K562 (cell line): ENCODE measurements around the gene AS3MT. TPM values are rescaled to one million over a fixed set of nuclear protein-coding genes. Genes with fewer than 3 reads are reported as not detected.

Experiments
- ATAC-seq: fragments of 200-7000 bp; cut with Tn5 transposase; 3 replicates; pipeline ENCODE4 v1.9.1; 2020; ENCODE audit warnings: moderate library complexity
- BruUV-seq: library from RNA; stranded (reverse); fragments of 400-500 nt; replicated peaks from 2 replicates; lab custom pipeline; 2021; lab: Mats Ljungman, UMichigan
- CTCF ChIA-PET: fragments of 300-600 bp; formaldehyde crosslinking; extraction: SDS; loops from one replicate; lab custom pipeline; 2021; ENCODE audit warnings: low intra/inter-chr PET ratio; lab: Yijun Ruan, JAX
- POLR2A ChIA-PET: fragments of 300-600, 350-650 bp; sonication (Branson Sonifier 250); formaldehyde crosslinking; extraction: SDS; loops from one replicate; lab custom pipeline; 2021; ENCODE audit warnings: antibody characterized with exemption, inconsistent platforms; lab: Yijun Ruan, JAX
- DNase-seq, 4 experiments: peaks; one replicate each; pipeline versions ENCODE4 v3.0.0 to v3.0.0-alpha.2; 2011 to 2018; ENCODE audit warnings: low spot score in 3 of 4, mixed read lengths in 3 of 4; ENCODE audit errors: extremely low read depth in 1 of 4
- FAIRE-seq: peaks from 2 replicates; lab custom pipeline; 2011; peaks lifted over from hg19 to GRCh38; lab: Jason Lieb, UNC
- H2AFZ ChIP-seq: 2 replicates; pipeline ENCODE4 v1.6.0; 2011; ENCODE audit warnings: low read depth, low read length, control low read depth, inconsistent platforms
- H3K27ac ChIP-seq: fragments of 200-600 bp; 3 replicates; pipeline ENCODE4 v1.8.0; 2011; ENCODE audit warnings: low read depth, mild to moderate bottlenecking, control low read depth, inconsistent platforms, low read length, moderate library complexity, mixed read lengths; ENCODE audit errors: extremely low read depth
- H3K27me3 ChIP-seq, 2 experiments: fragments of 300-600 bp in 1 of 2; 2 replicates in 1 of 2; 3 replicates in 1 of 2; pipeline versions ENCODE4 v1.6.0 to v1.8.0; 2011; ENCODE audit warnings: inconsistent platforms in 2 of 2, low read length in 2 of 2, mild to moderate bottlenecking in 1 of 2, mixed read lengths in 1 of 2, moderate library complexity in 1 of 2; ENCODE audit not compliant: control insufficient read depth in 2 of 2, insufficient read depth in 2 of 2
- H3K36me3 ChIP-seq: fragments of 300-600 bp; 3 replicates; pipeline ENCODE4 v1.8.0; 2011; ENCODE audit warnings: mild to moderate bottlenecking, low read length, inconsistent platforms; ENCODE audit not compliant: control insufficient read depth, insufficient read depth
- H3K4me1 ChIP-seq, 2 experiments: fragments of 200-600 bp in 1 of 2; replicated peaks in 1 of 2; 2 replicates in 1 of 2; 3 replicates in 1 of 2; pipeline versions ENCODE4 v1.5.1 to v1.8.0; 2011; ENCODE audit warnings: inconsistent platforms in 2 of 2, low read length in 2 of 2, mild to moderate bottlenecking in 1 of 2, mixed read lengths in 1 of 2, moderate library complexity in 1 of 2; ENCODE audit not compliant: control insufficient read depth in 2 of 2, insufficient read depth in 2 of 2
- H3K4me2 ChIP-seq: 2 replicates; pipeline ENCODE4 v1.6.1; 2011; ENCODE audit warnings: low read length, control low read depth, inconsistent platforms, mixed read lengths; ENCODE audit not compliant: insufficient read depth
- H3K4me3 ChIP-seq: fragments of 200-600 bp; sonication (generic), shearing (Covaris generic); 2 replicates; pipeline ENCODE4 v1.5.1; 2016; ENCODE audit warnings: control low read depth, inconsistent platforms
- H3K79me2 ChIP-seq: fragments of 200-600 bp; 3 replicates; pipeline ENCODE4 v1.8.0; 2011; ENCODE audit warnings: low read length, inconsistent platforms; ENCODE audit not compliant: control insufficient read depth, insufficient read depth
- H3K9ac ChIP-seq, 2 experiments: 2 replicates each; pipeline versions ENCODE4 v1.6.0 to v1.6.1; 2011; ENCODE audit warnings: low read depth in 2 of 2, low read length in 2 of 2, control low read depth in 1 of 2, inconsistent platforms in 1 of 2, mild to moderate bottlenecking in 1 of 2, mixed read lengths in 1 of 2; ENCODE audit not compliant: insufficient read depth in 1 of 2
- H3K9me1 ChIP-seq: one replicate; pipeline ENCODE4 v1.6.0; 2011; ENCODE audit warnings: inconsistent platforms, mild to moderate bottlenecking, low read length, moderate library complexity; ENCODE audit not compliant: control insufficient read depth, insufficient read depth
- H3K9me3 ChIP-seq: replicated peaks from 2 replicates; pipeline ENCODE4 v1.5.1; 2011; ENCODE audit warnings: low read depth, low read length, inconsistent platforms; ENCODE audit not compliant: control insufficient read depth, insufficient read depth
- H4K20me1 ChIP-seq: replicated peaks from 2 replicates; pipeline ENCODE4 v1.6.1; 2011; ENCODE audit warnings: low read length, inconsistent platforms, mixed read lengths; ENCODE audit not compliant: control insufficient read depth, insufficient read depth
- BCOR ChIP-seq: fragments of 450-650 bp; IDR thresholded peaks from 2 replicates; pipeline ENCODE4 v1.6.1; 2016
- BRD9 ChIP-seq: fragments of 450-650 bp; IDR thresholded peaks from 2 replicates; pipeline ENCODE4 v1.6.1; 2018; ENCODE audit warnings: low read depth; ENCODE audit not compliant: partially characterized antibody
- IRF1 ChIP-seq: sonication (generic); formaldehyde crosslinking; IDR thresholded peaks from 2 replicates; pipeline ENCODE4 v1.8.0; 2022; ENCODE audit warnings: missing genetic modification reagents, mild to moderate bottlenecking, borderline replicate concordance
- IRF2 ChIP-seq: sonication (generic); formaldehyde crosslinking; IDR thresholded peaks from 2 replicates; pipeline ENCODE4 v1.8.1; 2022; ENCODE audit warnings: mild to moderate bottlenecking, missing genetic modification reagents
- IRF9 ChIP-seq: fragments of 450-650 bp; IDR thresholded peaks from 2 replicates; pipeline ENCODE4 v1.6.1; 2016; ENCODE audit warnings: missing biosample characterization, missing genetic modification characterization
- KAT7 ChIP-seq: sonication (generic); formaldehyde crosslinking; IDR thresholded peaks from 2 replicates; pipeline ENCODE4 v1.8.0; 2022; ENCODE audit warnings: missing genetic modification reagents, mild to moderate bottlenecking, borderline replicate concordance
- KLF1 ChIP-seq: fragments of 450-650 bp; IDR thresholded peaks from 2 replicates; pipeline ENCODE4 v1.6.1; 2016; ENCODE audit warnings: missing genetic modification characterization, missing compliant biosample characterization
- MLLT1 ChIP-seq, 2 experiments: fragments of 450-650 bp; IDR thresholded peaks; 2 replicates each; pipeline ENCODE4 v1.6.1; 2016
- PCBP2 ChIP-seq: fragments of 200-400 bp; formaldehyde crosslinking; IDR thresholded peaks from 2 replicates; pipeline ENCODE4 v1.6.1; 2018; ENCODE audit warnings: low read length, low read depth, mild to moderate bottlenecking, moderate library complexity; ENCODE audit not compliant: poor library complexity, severe bottlenecking
- PHTF2 ChIP-seq: fragments of 250-450 bp; sonication (Bioruptor Pico); IDR thresholded peaks from 2 replicates; pipeline ENCODE4 v1.5.0; 2021; ENCODE audit warnings: mild to moderate bottlenecking
- RBM15 ChIP-seq: fragments of 200-400 bp; formaldehyde crosslinking; IDR thresholded peaks from 2 replicates; pipeline ENCODE4 v1.6.1; 2018; ENCODE audit warnings: mild to moderate bottlenecking, low read length, moderate library complexity; ENCODE audit not compliant: insufficient read depth
- RBM22 ChIP-seq: fragments of 200-400 bp; formaldehyde crosslinking; IDR thresholded peaks from 2 replicates; pipeline ENCODE4 v1.6.1; 2018; ENCODE audit warnings: low read length, low read depth; ENCODE audit not compliant: poor library complexity, severe bottlenecking
- RCOR1 ChIP-seq, 2 experiments: IDR thresholded peaks; 2 replicates each; pipeline ENCODE4 v1.6.1; 2012; ENCODE audit warnings: low read depth in 2 of 2, low read length in 2 of 2, borderline replicate concordance in 1 of 2, improper control_type of control experiment in 1 of 2
- RHOXF2B ChIP-seq: fragments of 250-450 bp; sonication (Bioruptor Pico); conservative IDR thresholded peaks from 2 replicates; pipeline ENCODE4 v1.5.1; 2021
- SUPT5H ChIP-seq: fragments of 450-650 bp; IDR thresholded peaks from 2 replicates; pipeline ENCODE4 v1.6.1; 2016
- TBP ChIP-seq: optimal IDR thresholded peaks from 2 replicates; pipeline ENCODE3; 2011; ENCODE audit warnings: low read depth, low read length, improper control_type of control experiment
- XRCC3 ChIP-seq: fragments of 450-650 bp; IDR thresholded peaks from 2 replicates; pipeline ENCODE4 v1.6.1; 2017; ENCODE audit warnings: mild to moderate bottlenecking, moderate library complexity
- ZBTB43 ChIP-seq: sonication (generic); formaldehyde crosslinking; IDR thresholded peaks from 2 replicates; pipeline ENCODE4 v1.8.0; 2023; ENCODE audit warnings: mild to moderate bottlenecking, missing genetic modification reagents
- ZFX ChIP-seq: sonication (generic); formaldehyde crosslinking; IDR thresholded peaks from 2 replicates; pipeline ENCODE4 v1.8.0; 2022; ENCODE audit warnings: mild to moderate bottlenecking, missing genetic modification reagents, moderate library complexity
- ZKSCAN3 ChIP-seq: fragments of 250-450 bp; sonication (Bioruptor Pico); IDR thresholded peaks from 2 replicates; pipeline ENCODE4 v1.4.0; 2020
- WGBS: fragments of 100-300 bp; shearing (Covaris generic); methylation state at CpG from one replicate; pipeline ENCODE4 v1.1.6; 2016; ENCODE audit warnings: low coverage, mixed read lengths; ENCODE audit not compliant: insufficient coverage; ENCODE audit errors: missing lambda C conversion rate; 5-methylcytosine and 5-hydroxymethylcytosine counted together
- in situ Hi-C: fragments of 300-500 bp; cut with MboI; formaldehyde crosslinking; loops from 4 replicates; pipeline ENCODE4 v1.15.0; 2018; ENCODE audit warnings: inconsistent platforms, mixed read lengths
- intact Hi-C: fragments of 100-400 bp; cut with micrococcal nuclease; formaldehyde crosslinking; loops from 2 replicates; pipeline ENCODE4 v1.14.2; 2022
- polyA plus RNA-seq, 8 experiments: library from polyadenylated mRNA; depleted of rRNA in 4 of 8; stranded (reverse) in 5 of 8; unstranded in 3 of 8; fragments of >200 nt; fragmentation: Nextera tagmentation in 2 of 8; fragmentation: Illumina TruSeq in 1 of 8; extraction: Ambion mirVana in 2 of 8; extraction: Trizol in 1 of 8; gene quantifications; 2 replicates each; pipeline versions ENCODE4 v1.2.1 to v1.2.3, GENCODE V29; 2011 to 2014; ENCODE audit warnings: inconsistent platforms in 1 of 8, missing spikeins in 1 of 8
- total RNA-seq, 7 experiments: library from RNA; depleted of rRNA in 6 of 7; stranded (reverse); fragments of >200 nt in 6 of 7; fragmentation: Illumina TruSeq in 2 of 7; extraction: Trizol in 2 of 7; gene quantifications; 2 replicates each; pipeline versions ENCODE4 v1.2.1 to v1.2.3, GENCODE V29; 2011 to 2021; ENCODE audit warnings: low replicate concordance in 1 of 7

The AS3MT gene
- total and polyA plus RNA-seq, 9 of the 15 experiments (the other 6 are each of a cell fraction or from before 2014, with no cell fraction given): 0.04 to 0.33 (median 0.19) TPM; not detected in 2

GRCh38 chr10:102941401-102941800 is 72.1 kb downstream of the AS3MT start:
- H3K4me1 ChIP-seq: peaks cover 3 to 4% of the 10 kb centered on the region in 2 experiments; a peak in 2 of 5 replicates
- no peaks in the 10 kb centered on the region for H3K9me3 ChIP-seq
- TF ChIP-seq RBM22 (no peak), TBP (no peak), BCOR (no peak), BRD9 (no peak), KAT7 (no peak), PCBP2 (no peak), SUPT5H (no peak), RCOR1 (IDR thresholded peaks at IDR 0.05; ENCODE audit: borderline replicate concordance in 1 of 2, low read depth in 2 of 2, low read length in 2 of 2) (no peak), IRF1 (no peak), MLLT1 (IDR thresholded peaks at IDR 0.05) (no peak), ZFX (CRISPR knock-in tag) (no peak), KLF1 (tag) (no peak), ZBTB43 (CRISPR knock-in tag) (no peak), RHOXF2B (CRISPR knock-in tag) (no peak), ZKSCAN3 (CRISPR knock-in tag) (no peak), IRF9 (tag) (no peak), IRF2 (CRISPR knock-in tag) (no peak), PHTF2 (no peak), XRCC3 (no peak), RBM15 (no peak)
- WGBS: 83% methylated on average over 3 of the region's 3 CpGs
- in situ Hi-C loops: no loop called here
- no peak overlapping the region for H3K27ac ChIP-seq
- no peak for ATAC-seq
- no peaks in the 10 kb centered on the region for H3K27me3 ChIP-seq
- POLR2A ChIA-PET: interaction anchor here (0.7 to 0.8 kb wide), 2 partner anchors 9 to 16 kb away, joined by 3 to 5 read pairs; no protein-coding TSS in a partner anchor
- no peak overlapping the region for H3K4me2 ChIP-seq
- H3K4me3 ChIP-seq: no peak overlapping the region
- no peaks in the 10 kb centered on the region for H3K79me2 ChIP-seq
- no peaks in the 10 kb centered on the region for H3K9me1 ChIP-seq
- CTCF ChIA-PET: no interaction called here
- no peak overlapping the region for H2AFZ ChIP-seq
- intact Hi-C loops: no loop called here
- no peak for FAIRE-seq
- H3K9ac ChIP-seq: no peak overlapping the region
- no peaks in the 10 kb centered on the region for H4K20me1 ChIP-seq
- DNase-seq: no peak
- no peaks in the 10 kb centered on the region for H3K36me3 ChIP-seq
- no TSS peak for BruUV-seq
